ENCODE data around the gene SDF4.

Gene SDF4

DNA sequence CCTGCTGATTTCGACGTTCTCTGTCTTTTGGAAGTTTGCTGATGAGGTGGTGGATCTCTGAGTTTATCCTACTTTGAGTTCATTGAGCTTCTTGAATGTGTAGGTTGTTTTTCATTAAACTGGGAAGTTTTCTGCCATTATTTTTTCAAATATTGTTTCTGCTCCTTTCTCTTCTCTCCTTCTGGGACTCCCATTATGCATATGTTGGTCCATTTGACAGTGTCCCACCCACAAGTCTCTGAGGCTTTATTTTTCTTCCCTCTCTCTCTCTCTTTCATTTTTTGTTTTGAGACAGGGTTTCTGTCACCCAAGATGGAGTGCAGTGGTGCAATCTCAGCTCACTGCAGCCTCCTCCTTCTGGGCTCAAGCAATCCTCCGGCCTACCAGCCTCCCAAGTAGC is 37.1 kb downstream of the SDF4 start:
- DNase-seq (ENCODE audit: low read depth): no peak
- no peak overlapping the region for H3K4me3 ChIP-seq (ENCODE audit: low read length)
- TF ChIP-seq, protein P1, sequence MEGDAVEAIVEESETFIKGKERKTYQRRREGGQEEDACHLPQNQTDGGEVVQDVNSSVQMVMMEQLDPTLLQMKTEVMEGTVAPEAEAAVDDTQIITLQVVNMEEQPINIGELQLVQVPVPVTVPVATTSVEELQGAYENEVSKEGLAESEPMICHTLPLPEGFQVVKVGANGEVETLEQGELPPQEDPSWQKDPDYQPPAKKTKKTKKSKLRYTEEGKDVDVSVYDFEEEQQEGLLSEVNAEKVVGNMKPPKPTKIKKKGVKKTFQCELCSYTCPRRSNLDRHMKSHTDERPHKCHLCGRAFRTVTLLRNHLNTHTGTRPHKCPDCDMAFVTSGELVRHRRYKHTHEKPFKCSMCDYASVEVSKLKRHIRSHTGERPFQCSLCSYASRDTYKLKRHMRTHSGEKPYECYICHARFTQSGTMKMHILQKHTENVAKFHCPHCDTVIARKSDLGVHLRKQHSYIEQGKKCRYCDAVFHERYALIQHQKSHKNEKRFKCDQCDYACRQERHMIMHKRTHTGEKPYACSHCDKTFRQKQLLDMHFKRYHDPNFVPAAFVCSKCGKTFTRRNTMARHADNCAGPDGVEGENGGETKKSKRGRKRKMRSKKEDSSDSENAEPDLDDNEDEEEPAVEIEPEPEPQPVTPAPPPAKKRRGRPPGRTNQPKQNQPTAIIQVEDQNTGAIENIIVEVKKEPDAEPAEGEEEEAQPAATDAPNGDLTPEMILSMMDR (conservative IDR thresholded peaks at IDR 0.05; ENCODE audit: low read length): no peak

DNA sequence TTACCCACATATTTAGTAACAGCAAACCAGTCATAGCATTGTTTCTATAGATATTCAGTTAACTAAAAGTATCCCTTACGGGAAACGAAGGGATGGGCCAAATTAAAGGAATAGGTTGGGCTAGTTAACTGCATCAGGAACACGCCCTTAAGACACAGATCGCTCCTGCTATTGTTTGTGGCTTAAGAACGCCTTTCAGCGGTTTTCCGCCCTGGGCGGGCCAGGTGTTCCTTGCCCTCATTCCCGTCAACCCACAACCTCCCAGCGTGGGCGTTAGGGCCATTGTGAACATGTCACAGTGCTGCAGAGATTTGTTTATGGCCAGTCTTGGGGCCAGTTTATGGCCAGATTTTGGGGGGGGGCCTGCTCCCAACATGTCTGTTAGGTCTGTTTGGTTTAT is 40.1 kb downstream of the SDF4 start:
- DNase-seq (ENCODE audit: low read depth): no peak
- TF ChIP-seq, protein P1 (conservative IDR thresholded peaks at IDR 0.05; ENCODE audit: low read length): no peak
- H3K4me3 ChIP-seq (ENCODE audit: low read length): no peak overlapping the region

DNA sequence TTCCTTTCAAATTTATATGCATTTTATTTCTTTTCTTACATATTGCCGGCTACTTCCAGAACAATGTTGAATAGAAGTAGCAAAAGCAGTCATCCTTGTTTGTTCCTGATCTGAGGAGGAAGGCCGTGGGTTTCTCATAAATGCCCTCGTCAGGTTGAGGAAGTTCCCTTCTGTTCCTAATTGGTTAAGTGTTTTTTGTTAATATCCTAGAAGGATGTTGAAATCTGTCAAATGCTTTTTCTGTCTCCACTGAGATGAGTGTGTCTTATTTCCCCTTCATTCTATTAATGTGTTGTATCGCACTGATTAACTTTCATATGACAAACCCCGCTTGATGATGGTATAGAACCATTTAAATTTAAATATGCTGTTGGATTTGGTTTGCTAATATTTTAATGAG is 42.7 kb downstream of the SDF4 start:
- H3K4me3 ChIP-seq (ENCODE audit: low read length): no peak overlapping the region
- no peak for DNase-seq (ENCODE audit: low read depth)
- TF ChIP-seq, protein P1 (conservative IDR thresholded peaks at IDR 0.05; ENCODE audit: low read length): no peak

DNA sequence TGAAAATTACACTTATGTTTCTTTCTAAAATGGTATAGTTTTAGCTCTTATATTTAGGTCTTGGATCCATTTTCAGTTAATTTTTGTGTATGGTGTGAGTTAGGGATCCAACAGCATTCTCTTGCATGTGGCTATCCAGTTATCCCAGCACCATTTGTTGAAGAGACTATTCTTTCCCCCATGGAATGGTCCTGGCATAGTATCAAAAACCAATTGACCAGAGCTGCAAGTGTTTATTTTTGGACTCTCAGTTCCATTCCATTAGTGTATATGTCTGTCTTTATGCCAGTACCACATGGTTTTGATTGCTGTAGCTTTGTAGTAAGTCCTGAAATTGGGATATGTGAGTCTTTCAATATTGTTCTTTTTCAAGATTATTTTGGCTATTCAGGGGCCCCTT is 43.9 kb downstream of the SDF4 start:
- H3K4me3 ChIP-seq (ENCODE audit: low read length): no peak overlapping the region
- TF ChIP-seq, protein P1 (conservative IDR thresholded peaks at IDR 0.05; ENCODE audit: low read length): no peak
- peak; percentile 71 for DNase-seq (ENCODE audit: low read depth)

DNA sequence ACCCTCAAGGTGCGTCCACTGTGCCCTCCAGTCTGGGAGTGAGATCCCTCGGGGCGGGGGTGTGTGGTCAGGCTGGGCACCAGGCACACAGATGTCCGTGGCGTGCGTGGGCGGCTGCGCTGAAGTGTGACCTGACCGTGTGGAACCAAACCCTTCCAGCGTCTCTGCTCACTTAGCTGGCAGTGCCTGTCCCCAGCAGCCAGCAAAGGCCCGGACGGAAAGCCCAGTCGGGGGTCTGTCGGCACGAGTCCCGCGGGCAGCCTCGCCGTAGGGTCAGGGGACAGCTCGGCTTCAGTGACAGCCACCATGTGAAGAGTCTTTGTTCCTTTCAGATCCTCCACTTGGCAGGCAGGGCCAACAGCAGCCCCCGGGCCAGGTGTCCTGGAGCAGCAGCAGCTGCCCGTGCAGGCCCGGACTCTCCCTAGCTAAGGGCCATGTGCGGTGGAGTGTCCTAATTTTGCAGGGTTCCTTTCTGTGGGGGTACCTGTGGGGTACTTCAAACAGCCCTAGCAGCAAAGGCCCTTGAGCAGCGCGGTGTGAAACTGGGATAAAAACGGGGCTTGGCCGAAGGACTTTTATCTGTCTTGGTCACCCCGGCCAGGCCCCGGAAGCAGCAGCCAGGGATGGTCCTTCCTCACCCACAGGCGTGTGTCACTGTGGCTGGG is 46.6 kb downstream of the SDF4 start:
- TF ChIP-seq, protein P1 (conservative IDR thresholded peaks at IDR 0.05; ENCODE audit: low read length): no peak
- no peak for DNase-seq (ENCODE audit: low read depth)
- H3K4me3 ChIP-seq (ENCODE audit: low read length): no peak overlapping the region

DNA sequence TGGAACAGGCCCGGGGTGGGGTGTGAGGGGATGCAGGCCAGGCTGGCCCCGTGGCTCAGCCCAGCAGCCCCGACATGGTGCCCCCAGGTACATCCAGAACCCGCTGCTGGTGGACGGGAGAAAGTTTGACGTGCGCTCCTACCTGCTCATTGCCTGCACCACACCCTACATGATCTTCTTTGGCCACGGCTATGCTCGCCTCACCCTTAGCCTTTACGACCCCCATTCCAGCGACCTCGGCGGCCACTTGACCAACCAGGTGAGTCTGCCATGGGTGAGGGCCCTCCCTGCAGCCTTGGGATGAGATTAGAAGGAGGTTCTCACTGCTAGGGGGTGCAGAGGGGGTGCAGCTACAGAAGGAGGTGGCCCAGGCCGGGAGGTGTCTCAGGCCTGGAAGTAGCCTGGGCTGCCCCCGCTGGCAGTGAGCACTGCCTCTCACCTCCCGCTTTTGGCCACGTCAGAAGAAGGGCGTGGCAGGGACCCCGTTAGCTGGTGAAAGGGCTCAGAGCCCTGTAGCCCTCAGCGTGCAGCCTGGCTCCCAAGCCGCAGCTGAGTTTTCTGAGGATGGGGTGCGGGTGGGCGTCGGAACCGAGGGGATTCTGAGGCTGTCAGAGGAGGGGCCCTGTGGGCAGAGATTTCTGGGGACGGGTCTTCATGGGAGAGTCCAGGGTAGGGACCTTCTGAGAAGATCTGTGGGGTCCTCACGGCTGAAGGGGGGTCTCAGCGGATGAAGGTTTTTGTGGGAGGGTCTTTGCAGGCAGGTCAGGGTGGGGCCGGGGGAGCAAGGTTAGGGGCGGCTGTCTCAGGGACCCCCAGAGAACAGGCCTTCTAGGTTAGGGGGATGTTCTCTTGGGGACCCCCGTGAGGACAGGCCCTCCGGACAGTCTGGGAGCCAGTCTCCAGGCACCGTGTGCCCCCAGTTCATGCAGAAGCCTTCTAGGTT is 47.7 kb downstream of the SDF4 start:
- TF ChIP-seq, protein P1 (conservative IDR thresholded peaks at IDR 0.05; ENCODE audit: low read length): no peak
- H3K4me3 ChIP-seq (ENCODE audit: low read length): no peak overlapping the region
- no peak for DNase-seq (ENCODE audit: low read depth)

All from AG10803 (cell line).